ENCODE results near the gene MXD1. TPM values are rescaled to one million over a fixed set of nuclear protein-coding genes. Genes with fewer than 3 reads are reported as not detected.
"Not testable (repeated sequence)": the region's sequence is repeated elsewhere in the genome, so short reads cannot be mapped to it uniquely, and the experiment has no call there.

The MXD1 gene
- 1.5 TPM for polyA plus RNA-seq (2012; ENCODE audit: insufficient read depth, insufficient read length)

- DNase-seq (ENCODE audit: low read depth, low spot score), result no peak
- H3K4me3 ChIP-seq (ENCODE audit: low read length), result peak within 1 kb of the TSS; percentile 77
Observed at GRCh38 chr2:69914950-69915945, at the start of gene MXD1. Gene MXD1 (plus strand): TSS chr2:69915109. CDS start chr2:69915331, 222 bp downstream.

DNA sequence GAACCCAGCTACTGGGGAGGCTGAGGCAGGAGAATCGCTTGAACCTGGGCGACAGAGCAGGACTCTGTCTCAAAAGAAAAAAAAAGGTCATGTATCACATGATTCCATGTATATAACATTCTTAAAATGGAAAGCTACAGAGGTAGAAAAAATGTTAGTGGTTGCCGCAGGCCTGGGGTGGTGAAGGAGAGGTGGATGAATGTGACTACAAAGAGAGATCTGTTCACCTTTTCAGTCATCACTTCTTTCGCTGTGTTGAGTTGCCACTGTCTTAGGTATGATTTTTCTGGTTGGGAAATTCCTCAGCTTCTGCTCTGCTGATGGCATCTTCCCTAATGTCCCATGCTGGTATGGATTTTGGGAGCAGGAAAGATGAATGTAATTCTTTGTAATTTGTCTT, 26.5 kb upstream of the MXD1 start:
- DNase-seq (ENCODE audit: low read depth, low spot score), result no peak
- no peak overlapping the region for H3K4me3 ChIP-seq (ENCODE audit: low read length)

DNA sequence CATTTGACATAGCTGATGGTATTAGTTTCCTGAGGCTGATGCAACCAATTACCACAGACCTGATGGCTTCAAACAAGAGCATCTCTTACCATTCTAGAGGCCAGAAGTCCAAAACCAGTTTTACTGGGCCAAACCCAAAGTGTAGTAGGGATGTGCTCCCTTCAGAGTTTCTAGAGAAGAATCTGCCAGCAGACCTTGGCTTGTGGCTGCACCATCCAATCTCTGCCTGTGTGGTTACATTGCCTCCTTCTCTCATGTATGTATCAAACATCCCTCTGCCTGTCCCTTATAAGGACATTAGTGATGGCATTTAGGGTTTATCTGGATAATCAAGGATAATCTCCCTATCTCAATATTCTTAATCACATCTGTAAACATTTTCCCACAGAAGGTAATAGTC, 25.6 kb upstream of the MXD1 start:
- no peak overlapping the region for H3K4me3 ChIP-seq (ENCODE audit: low read length)
- DNase-seq (ENCODE audit: low read depth, low spot score), result no peak

DNA sequence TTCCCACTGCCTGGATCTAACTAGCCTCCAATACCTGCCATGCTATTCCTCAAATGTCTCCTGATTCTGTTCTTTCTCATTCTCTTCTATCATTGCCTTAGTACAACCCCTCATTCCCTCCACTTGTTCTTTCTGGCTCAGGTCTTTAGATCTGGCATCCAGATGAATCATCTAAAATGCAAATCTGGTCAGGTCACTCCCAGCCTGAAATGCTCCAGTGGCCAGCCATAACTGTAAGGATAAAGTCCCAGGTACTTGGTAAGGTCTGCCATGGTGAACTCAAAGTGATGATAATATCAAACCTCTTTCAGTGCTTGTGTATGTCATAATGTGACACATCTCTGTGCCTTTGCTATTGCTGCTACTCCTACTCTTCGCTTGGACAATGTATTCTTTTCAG, 24.0 kb upstream of the MXD1 start:
- no peak for DNase-seq (ENCODE audit: low read depth, low spot score)
- no peak overlapping the region for H3K4me3 ChIP-seq (ENCODE audit: low read length)

GRCh38 chr2:69892838-69893424, 22.0 kb upstream of the MXD1 start:
- H3K4me3 ChIP-seq (ENCODE audit: low read length), result not testable (repeated sequence)
- peak; percentile 31 for DNase-seq (ENCODE audit: low read depth, low spot score)

GRCh38 chr2:69893684-69894551, 21.0 kb upstream of the MXD1 start, which contains the start of gene SNRNP27:
Gene SNRNP27 (plus strand): TSS chr2:69893956. CDS start chr2:69893985, 29 bp downstream.
- H3K4me3 ChIP-seq (ENCODE audit: low read length), result peak within 1 kb of the TSS; percentile 73
- DNase-seq (ENCODE audit: low read depth, low spot score), result peak; percentile 82

DNA sequence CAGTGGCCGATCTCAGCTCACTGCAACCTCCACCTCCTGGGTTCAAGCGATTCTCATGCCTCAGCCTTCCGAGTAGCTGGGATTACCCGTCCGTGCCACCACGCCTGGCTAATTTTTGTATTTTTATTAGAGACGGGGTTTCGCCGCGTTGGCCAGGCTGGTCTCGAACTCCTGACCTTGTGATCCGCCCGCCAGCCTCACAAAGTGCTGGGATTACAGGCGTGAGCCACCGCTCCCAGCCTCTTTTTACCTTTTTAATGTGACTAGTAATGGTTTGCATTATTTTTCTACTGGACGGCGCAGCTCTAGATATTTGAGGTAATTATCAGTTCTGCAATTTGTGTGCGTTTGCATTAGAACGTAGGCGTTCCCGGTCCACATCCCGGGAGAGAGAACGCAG, 20.2 kb upstream of the MXD1 start:
- not testable (repeated sequence) for DNase-seq (ENCODE audit: low read depth, low spot score)

DNA sequence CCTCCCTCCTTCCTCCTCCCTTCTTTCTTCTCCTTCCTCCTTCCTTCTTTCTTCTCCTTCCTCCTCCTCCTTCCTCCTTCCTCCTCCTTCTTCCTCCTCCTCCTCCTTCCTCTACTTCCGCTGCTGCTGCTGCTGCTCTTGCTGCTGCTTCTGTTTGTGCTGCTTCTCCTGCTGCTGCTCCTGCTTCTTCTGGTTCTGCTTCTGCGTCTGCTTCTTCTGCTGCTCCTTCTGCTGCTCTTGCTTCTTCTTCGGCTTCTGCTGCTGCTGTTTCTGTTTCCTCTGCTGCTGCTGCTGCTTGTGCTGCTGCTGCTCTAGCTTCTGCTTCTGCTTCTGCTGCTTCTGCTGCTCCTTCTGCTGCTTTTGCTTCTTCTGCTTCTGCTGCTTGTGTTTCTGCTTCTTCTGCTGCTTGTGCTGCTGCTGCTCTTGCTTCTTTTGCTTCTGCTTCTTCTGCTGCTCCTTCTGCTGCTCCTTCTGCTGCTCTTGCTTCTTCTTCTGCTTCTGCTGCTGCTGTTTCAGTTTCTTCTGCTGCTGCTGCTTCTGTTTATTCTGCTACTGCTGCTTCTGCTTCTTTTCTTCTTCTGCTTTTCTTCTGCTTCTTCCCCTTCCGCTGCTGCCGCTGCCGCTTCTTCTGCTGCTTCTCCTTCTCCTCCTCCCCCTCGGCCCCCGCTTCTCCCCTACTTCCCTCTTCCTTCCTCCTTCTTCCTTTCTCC, 12.5 kb upstream of the MXD1 start:
- no peak for DNase-seq (ENCODE audit: low read depth, low spot score)
- H3K4me3 ChIP-seq (ENCODE audit: low read length), result no peak overlapping the region

More for the DNA sequence above, 20.2 kb upstream of the MXD1 start:
- H3K4me3 ChIP-seq (ENCODE audit: low read length), result peak overlapping the region; percentile 73

GRCh38 chr2:69907216-69907615, 7.7 kb upstream of the MXD1 start:
- no peak overlapping the region for H3K4me3 ChIP-seq (ENCODE audit: low read length)
- no peak for DNase-seq (ENCODE audit: low read depth, low spot score)

DNA sequence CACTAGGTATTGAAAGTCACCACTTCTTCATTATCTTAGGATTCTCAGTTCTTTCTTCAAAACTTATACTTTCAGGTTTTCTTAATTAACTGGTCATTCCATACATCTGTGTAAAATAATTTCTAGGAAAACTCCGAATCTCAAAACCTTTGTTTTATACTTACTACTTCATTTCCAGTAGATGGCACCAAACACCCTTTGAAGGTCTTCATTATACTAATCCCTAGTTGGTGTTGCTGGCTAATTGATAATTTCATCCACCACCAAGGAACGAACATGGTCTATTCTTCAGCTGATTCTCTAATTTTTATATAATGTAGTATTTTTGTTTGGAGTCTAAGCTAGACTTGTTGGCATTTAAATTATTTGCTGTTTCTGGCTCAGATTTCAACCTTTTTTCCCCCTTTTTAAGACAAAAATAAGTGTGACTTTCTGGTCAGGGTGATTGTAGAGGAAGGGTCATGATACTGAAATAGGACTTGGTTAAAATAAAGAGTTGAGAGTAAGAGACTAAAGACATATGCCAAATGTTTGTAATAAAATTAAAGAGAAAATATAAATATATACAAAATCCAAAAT, 2.8 kb upstream of the MXD1 start:
- peak; percentile 62 for DNase-seq (ENCODE audit: low read depth, low spot score)

DNA sequence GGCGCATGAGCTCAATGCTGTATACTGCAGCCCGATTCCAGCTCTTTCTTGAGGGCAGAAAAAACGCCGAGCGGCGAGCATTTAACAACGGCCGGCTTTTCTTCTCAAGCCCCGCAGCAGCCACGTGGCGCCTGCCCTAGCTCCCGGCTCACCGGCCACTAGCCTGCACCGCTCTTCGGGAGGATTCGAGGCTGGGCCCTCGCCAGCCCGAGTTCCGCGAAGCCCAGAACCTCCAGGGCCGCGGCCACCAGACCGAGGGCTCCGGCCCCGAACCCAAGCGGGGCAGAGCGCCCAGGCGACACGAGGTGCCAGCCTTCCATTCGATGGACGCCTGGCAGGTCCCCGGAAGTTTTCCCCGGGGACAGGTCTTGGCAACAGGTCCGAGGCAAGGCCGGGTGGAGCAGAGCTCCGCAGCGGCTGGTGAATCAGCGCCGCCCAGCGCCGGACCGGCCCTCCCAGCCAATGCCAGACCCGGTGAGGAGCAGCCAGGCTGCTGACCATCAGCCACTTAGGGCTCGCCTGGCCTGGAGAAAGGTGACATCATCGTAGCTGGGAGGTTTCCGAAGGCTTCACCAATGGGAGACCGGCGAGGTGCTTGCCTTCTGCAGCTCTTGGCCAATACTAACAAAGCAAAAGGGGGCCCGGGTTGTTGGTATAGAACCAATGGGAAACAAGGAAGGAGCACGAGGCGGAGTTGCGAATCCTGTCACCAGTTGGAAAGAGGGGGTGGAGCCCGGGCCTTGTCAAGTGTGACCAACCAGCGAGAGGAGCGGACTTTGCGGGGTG, 552 bp upstream of the MXD1 start:
- peak; percentile 100 for DNase-seq (ENCODE audit: low read depth, low spot score)
- peak overlapping the region; percentile 77 for H3K4me3 ChIP-seq (ENCODE audit: low read length)

More for the DNA sequence above, 2.8 kb upstream of the MXD1 start:
- no peak overlapping the region for H3K4me3 ChIP-seq (ENCODE audit: low read length)

DNA sequence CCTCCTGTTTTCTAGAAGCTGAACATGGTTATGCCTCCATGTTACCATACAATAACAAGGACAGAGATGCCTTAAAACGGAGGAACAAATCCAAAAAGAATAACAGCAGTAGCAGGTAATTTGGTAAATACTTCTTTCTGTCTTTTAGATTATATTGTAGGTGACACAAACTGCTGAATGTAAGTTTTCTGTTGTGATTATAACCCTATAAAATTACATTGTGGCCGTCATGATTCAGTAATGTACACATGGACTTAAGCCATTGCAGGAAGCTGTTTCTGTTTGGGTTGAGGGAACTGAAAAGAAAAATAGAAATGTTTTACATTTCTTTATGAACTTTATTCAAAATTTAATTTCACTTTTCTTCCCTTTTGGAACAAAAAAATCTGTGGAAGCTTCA, 1.2 kb downstream of the MXD1 start:
- H3K4me3 ChIP-seq (ENCODE audit: low read length), result no peak overlapping the region
- DNase-seq (ENCODE audit: low read depth, low spot score), result no peak

- no peak overlapping the region for H3K4me3 ChIP-seq (ENCODE audit: low read length)
- DNase-seq (ENCODE audit: low read depth, low spot score), result no peak
Observed at GRCh38 chr2:69917852-69918251, 2.9 kb downstream of the MXD1 start.

- no peak for DNase-seq (ENCODE audit: low read depth, low spot score)
- H3K4me3 ChIP-seq (ENCODE audit: low read length), result no peak overlapping the region
Observed at GRCh38 chr2:69918401-69918800, 3.5 kb downstream of the MXD1 start.

DNA sequence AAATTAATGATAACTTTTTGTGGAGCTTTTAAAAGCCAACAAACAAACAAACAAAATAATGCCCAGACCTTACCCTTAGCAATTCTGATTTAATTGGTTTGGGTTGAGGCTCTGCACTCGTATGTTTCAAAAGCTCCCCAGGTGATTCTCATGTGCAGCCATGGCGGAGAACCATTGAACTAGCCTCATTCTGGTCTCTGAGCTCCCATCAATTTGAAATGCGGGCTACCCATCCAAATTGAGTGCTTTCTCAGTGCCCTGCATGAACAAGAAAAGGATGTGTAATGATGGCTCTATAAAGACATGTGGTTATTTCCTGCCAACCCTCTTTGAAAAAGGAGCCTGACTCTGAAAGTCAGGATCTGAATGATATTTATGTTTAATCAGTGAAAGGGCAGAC, 8.2 kb downstream of the MXD1 start:
- DNase-seq (ENCODE audit: low read depth, low spot score), result no peak
- H3K4me3 ChIP-seq (ENCODE audit: low read length), result no peak overlapping the region

DNA sequence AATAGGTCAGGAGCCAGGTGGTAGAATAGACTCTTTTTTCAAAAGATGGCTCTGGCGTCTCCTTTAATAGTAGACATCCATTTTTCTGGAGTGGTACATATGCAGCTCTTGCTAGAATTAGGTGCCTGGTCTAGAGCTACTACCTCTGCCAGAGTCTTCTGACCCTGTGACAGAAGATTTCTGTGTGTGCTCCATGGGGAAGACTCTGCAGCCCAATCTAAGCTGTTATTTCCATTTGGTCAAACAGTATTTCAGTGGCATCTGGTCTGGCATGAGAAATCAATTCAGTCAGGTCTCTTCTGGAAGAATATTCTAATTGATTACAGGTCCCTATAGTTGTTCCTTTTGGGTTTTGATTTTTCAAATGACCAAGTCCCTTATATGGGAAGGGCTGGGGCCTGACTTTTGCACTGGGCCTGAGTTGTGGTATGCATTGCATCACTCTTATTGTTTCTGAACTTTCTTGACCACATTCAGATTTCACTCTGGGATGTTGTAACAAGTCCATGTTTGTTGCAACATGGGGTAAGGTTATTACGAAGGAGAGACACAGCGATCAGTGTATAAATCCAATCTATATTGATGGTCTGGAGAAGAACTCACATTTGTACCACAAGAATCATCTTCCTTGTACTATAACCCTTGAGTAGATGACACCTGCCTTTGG, 12.1 kb downstream of the MXD1 start:
- no peak for DNase-seq (ENCODE audit: low read depth, low spot score)
- no peak overlapping the region for H3K4me3 ChIP-seq (ENCODE audit: low read length)
